NAMALWA (cell line): Measurements from ENCODE around the gene CYSRT1.

Experiments
- DNase-seq: peaks from one replicate; pipeline ENCODE4 v3.0.0-alpha.2; 2015; ENCODE audit warnings: low spot score

CYSRT1 gene

DNA sequence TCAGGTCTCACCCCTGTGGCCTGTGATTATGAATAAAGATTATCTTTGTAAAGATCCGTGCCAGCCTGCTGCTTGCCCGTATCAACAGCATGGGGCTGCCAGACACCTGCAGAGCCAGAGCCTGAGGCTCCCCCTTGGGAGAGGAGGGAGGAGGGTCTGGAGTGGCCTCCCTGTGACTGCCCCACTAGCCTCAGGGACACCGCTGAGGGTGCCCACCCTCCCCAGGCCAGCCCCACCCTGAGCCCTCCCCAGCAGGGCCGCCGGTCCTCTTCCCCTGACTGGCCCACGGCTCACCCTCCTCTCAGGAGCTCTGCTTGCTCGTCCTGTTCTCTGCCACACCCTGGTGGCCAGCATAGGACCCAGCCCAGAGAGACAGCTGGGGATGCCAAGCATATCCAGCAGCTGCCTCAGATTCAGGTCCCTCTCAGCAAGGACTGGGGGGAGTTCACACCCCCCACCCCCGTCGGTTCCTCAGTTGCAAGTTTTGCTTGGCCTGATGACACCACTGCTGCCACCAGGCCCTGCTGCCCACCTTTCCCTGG is 34.6 kb upstream of the CYSRT1 start:
- peak; percentile 49 for DNase-seq

DNA sequence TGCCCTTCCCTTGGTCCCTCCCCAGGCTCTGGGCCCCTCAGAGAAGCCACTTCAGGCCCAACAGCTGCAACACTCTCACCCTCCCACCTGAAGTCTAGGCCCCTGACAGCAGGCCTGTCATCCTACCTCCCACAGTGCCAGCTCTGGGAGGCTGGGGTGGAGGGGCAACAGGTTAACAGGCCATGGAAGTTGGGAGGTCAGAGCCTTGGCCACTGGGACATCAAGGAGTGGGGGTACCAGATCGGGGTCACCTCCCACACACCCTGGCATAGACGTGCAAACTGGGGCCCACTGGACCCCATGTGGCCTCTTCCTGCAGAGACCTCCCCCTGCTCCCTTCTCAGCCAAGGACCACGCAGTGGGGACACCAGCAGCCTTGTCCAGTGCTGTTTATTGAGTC is 33.7 kb upstream of the CYSRT1 start:
- DNase-seq = no peak

DNA sequence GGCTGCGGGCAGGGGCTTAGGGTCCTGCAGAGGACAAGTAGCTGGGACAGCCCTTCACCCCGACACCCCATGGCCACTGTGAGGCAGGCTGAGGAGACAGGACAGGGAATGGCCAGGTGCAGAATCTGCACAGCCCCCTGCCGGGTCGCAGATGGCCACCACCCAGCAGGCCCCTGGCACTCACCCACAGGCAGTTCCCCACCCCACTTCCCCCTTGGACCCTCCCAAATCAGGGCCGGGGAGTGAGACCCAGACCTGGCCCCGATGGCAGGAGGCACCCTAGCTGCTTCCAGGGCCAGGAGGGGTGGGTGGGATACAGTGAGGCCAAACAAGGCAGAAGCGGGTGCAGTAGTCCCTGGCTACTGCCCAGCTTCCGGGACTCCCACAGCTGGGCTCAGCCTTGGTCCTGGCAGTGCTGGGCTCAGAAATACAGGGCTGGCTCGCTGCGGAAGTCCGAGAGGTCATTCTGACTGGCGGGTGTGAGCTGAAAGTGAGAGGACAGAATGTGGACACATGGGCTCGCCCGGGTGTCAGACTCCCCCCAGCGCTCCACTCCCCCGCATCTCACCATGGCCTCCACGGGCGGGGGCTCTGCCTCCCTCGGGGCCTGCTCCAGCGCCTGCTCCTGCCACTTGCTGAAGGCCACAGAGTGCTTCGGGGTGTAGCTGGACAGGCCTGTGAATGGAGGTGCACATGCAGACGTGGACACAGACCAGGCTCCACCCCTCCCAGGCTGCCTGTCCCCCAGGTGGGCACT is 33.1 kb upstream of the CYSRT1 start:
- DNase-seq = no peak

DNA sequence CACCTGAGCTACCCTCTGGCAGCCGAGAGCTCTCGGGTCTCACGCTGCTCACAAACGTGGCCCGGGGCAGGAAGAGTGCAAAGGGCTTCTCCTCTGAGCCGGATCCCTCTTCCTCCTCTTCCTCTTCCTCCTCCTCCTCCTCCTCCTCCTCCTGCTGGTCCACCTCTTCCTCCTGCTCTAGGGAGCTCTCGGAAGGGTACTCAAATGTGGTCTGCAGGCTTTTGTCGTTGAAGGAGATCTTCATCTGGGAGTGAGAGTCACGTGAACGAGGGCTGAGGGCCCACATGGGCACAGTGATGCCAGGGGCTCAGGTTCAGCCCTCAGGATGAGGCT is 32.6 kb upstream of the CYSRT1 start:
- DNase-seq = no peak

DNA sequence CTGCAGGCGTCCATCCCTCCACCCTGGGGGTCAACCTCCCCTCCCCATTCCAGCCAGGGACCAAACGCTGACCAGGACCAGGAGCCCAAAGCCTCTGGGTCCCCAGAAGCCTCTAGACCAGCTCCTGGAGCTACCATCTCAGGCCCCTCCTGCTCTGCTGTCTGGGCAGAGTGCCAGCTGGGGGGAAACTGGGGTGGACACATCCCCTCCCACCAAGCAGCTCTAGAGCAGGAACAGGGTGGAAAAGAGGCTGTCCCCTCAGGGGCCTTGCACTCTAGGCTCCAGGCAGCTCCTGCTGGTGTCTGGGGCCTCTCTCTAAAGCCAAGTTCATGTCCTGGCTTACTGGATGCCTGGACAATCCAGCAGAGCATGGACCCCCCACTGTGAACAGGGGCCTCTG is 32.1 kb upstream of the CYSRT1 start:
- no peak for DNase-seq

DNA sequence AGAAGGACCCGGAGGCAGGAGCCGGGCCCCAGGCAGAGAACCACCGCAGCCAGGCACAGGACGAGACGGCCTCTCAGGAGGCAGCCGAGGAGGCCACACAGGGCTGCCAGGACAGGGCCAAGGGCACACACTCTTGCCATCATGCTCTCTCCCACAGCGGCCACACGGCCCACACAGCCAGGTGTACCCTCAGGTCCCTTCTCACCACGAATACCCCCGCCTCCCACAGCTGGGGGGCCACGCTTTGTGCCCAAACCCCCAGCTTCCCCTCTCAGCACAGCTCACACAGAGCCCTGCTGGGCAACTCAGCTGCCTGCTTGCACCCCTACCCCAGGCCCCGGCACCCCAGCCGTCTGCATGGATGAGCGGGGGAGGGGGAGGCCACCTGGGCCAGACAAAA is 31.2 kb upstream of the CYSRT1 start:
- DNase-seq = no peak

DNA sequence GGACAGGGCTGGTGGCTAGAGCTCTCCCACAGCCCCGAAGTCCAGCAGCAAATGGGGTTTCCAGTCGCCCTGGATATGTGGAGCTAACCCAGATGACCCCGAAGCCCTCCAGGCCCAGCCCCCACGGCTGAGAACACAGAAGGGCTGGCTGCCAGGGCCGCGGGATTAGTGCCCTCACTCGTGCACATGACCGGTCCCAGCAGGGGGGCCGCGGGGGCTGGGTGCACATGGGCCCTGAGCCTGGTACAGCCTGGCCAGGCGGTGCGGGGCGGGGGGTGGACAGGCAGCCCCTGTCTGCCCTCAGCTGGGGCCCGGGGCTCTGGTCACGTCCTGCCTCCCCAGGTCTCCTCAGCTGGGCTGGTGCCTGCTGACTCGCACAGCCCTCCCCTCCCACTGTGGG is 30.6 kb upstream of the CYSRT1 start:
- DNase-seq = no peak

DNA sequence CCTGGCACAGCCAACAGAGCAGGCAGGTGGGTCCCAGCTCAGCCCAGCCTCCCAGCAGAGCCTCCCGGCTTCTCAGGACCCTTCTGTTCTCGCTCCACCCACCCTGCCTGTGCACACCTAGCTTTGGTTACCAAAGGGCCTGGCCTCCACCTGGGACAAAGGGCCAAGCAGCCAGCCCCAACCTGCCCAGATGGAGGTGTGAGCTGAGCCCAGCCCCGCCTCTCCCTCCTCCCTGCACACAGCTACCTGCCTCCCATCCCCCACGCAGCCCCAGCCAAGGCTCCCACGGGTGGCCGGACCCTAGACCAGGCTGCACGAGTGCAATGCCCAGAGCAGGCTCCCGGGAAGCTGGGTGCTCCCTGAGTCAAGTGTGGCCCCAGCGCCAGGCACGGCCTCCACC is 30.1 kb upstream of the CYSRT1 start:
- DNase-seq = no peak

DNA sequence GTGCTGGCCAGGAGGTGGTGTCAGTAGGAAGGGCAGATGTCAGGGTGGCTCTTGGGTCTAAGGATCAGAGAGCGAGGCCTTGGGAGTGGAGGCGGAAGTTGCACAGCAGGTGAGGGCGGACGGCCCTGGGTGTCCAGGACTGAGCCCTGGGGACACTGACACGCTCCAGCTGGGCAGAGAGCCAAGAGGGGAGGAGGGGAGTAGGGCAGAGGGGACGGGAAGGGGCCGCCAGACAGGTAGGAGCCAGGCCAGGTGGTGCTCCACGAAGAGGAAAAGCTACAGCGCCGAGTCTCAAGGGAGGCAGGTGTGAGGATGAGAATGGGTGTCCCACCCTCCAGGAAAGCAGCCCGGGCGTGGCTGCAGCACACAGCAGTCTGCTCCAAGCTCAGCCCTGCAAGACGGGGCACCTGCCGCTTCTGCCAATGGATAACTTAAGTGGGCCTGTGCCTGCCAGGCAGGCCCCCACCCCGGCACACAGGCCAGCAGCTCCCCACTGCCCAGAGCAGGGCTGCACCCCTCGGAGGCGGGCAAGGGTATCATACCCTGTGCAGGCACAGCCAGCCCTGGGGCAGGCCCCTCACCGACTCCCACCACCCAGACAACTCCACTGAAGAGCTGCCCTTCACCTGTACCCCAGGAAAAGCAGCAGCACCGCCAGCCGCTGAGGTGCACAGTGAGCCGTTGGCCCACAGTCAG is 29.3 kb upstream of the CYSRT1 start:
- DNase-seq = no peak

DNA sequence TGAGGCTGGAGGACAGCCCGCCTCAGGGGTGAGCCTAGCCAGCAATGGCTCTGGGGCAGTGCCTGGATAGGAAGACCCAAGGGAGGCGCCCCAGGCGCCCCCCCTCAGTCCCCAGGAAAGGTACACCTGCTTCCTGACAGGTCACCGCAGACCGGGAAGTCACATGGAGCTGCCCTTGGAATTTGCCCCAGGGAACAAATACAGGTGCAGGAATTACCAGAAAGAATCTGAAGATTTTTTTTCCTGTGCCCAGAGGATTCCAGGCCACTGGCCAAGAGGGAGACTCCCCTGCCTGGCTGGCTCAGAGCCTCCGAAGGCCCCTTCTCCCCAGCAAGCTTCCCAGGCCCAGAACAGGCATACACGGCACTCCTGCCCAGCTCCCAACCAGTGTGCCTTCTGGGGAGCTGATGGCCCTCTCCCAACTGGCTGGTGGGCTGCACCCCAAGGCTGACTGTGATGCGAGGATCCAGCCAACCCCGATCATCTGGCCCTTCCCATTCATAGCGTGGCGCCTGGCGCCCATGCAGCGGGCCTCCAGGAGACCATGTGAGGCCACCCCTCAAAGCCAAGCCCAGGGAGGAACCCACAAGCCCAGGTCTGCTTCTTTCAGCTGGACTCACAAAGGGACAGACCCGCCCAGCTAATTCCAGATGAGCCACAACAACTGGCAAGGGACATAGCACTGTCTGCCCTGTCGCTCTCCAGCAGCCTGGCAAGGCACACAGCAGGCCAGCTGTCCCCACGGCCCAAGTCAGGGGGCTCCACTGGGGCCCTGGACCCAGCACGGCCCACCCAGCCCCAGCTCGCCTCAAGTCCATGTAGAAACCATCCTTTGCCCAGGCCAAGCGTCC is 26.7 kb upstream of the CYSRT1 start:
- no peak for DNase-seq

DNA sequence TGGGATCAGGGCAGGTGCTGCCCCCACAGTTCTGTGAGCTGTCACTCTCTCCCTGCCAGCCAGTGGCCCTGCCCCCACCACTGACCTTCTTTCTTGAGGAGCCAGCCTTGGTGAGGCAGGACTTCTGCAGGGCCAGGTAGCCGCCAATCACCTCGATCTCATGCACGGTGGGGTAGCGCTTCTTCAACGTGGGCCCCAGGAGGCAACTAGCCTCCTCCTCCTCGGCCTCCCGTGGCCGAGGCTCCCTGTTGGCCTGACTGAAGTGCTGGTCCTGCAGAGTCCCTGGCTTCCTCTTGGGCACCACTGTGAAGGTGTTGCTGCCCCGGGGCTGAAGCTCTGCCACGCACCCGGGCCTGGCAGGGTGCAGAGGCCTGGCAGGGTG is 26.1 kb upstream of the CYSRT1 start:
- DNase-seq = no peak

DNA sequence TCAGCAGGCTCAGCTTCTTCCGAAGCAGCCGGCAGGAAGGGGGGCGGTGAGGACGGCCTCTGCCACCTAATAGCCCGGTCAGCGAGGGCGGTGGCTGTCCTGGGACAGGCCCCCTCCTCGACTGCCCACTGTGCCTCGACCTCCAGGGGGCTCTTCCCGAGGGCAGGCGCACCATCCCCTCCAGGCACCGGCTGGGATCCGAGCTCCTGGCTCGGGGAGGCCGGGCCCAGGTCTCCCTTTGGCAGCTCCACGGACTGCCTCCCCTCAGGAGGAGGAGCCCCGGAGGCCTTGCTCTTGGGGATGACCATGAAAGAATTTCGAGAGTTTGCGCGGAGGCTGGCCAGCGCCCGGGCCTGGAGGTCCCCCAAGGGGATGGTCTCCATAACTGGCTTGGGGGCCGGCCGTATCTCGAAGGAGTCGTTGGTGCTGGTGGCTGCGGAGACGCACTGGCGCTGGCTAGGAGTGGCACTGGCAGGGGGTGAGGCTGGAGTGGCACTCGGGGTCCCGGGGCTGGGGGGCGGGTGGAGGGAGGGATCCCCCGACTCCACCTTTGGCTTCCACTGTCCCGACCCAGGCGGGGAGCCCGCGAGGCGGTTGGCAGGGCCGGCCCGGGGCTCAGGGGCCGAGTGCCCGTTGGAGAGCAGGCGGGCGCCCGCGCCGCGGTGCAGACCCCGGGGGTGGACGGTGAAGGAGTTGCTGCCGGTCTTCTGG is 25.4 kb upstream of the CYSRT1 start:
- no peak for DNase-seq

DNA sequence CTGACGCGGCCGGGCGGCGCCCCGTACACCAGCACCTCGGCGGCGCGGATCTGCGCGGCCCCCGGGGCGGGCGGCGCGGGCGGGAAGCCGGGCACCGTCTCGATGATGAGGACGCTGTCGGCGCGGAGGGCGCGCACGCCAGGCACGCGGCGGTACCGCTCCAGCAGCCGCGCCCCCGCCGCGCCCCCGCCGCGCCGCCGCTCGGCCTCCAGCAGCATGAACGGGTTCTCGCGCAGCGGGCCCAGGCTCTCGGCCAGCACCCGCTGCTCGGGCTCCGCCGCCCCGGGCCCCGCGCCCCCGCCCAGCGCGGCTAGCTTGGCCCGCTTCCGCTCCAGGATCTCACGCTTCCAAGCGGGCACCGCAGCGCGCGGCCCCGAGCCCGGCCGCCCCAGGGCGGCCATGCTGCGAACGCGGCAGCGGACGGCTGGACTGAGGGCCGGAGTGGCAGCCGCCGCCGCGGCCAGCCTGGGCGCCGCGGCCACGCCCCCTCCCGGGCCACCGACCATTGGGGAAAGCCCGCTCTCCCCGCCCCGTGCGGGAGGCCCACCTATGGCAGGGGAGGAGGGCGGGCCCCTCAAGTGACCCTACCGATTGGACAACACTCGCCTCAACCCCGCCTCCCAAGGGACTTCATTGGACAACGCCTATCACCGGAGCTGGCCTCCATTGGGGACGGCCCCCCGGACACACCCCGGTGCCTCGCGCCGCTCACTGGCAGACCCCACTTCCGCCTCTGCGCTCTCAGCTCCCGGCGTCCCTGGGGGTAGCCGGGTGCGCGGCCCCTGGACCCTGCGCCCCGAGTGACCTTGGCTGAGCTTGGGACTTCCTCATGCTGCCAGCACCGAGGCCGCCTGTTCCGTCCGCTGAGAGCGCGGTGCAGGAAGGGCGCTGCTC is 24.4 kb upstream of the CYSRT1 start, which contains the start of gene TPRN:
TPRN (minus strand) TSS at position 431 of the 894 bp plus-strand sequence; CDS start at position 401, 30 bp downstream.
- DNase-seq = peak; percentile 99

DNA sequence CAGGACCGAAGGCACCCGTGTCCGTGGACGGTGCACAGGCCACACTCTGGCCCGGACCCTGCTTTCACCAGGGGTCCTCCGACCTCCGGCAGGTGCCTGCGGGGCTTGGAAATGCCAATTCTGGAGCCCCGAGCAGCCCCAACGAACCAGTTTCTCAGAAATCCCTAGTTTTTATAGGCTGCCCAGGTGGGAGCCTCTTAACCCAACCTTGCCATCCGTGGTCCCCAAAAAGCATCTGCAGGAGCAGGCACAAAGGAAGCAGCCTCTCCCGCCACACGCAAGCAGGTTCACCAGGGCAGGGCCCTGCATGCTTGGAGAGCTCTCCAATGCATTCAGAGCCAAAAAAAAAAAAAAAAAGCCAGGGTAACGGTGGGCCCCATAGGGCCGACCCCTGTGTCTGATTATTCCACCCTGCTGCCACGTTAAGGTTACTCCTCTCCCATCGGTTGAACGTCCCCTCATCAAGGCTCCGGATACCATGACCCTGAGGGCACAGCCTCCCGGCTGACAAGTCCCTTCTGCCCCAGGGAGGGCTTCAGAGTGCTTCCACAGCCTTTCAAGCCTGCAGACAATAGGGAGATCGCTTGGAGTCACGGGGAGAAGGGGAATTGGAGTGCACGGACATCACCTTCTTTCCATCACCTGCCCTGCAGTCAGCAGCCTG is 23.6 kb upstream of the CYSRT1 start:
- DNase-seq = peak; percentile 41

DNA sequence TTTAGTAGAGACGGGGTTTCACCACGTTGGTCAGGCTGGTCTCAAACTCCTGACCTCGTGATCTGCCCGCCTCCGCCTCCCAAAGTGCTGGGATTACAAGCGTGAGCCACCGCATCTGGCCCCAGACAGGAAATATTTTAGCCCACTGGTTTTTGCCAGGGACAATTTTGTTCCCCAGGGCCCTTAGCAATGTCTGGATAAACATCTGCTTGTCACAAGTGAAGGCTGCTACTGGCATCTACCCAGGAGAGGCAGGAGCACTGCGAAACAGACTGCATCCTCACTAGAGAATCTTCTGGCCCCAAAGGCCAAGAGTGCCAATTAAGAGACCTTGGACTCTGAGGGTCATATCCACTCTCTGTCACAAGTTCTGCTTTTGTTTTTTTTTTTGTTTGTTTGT is 22.0 kb upstream of the CYSRT1 start:
- no peak for DNase-seq

DNA sequence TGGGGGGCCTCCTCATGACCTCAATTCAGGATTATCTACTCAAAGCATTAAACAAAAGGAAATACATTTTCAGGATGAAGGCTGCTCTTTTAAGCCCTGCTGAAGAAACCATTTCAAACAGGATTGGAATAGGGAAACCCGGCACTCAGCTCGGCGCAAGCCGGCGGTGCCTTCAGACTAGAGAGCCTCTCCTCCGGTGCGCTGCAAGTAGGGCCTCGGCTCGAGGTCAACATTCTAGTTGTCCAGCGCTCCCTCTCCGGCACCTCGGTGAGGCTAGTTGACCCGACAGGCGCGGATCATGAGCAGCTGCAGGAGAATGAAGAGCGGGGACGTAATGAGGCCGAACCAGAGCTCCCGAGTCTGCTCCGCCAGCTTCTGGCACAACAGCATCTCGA is 20.2 kb upstream of the CYSRT1 start:
- no peak for DNase-seq

DNA sequence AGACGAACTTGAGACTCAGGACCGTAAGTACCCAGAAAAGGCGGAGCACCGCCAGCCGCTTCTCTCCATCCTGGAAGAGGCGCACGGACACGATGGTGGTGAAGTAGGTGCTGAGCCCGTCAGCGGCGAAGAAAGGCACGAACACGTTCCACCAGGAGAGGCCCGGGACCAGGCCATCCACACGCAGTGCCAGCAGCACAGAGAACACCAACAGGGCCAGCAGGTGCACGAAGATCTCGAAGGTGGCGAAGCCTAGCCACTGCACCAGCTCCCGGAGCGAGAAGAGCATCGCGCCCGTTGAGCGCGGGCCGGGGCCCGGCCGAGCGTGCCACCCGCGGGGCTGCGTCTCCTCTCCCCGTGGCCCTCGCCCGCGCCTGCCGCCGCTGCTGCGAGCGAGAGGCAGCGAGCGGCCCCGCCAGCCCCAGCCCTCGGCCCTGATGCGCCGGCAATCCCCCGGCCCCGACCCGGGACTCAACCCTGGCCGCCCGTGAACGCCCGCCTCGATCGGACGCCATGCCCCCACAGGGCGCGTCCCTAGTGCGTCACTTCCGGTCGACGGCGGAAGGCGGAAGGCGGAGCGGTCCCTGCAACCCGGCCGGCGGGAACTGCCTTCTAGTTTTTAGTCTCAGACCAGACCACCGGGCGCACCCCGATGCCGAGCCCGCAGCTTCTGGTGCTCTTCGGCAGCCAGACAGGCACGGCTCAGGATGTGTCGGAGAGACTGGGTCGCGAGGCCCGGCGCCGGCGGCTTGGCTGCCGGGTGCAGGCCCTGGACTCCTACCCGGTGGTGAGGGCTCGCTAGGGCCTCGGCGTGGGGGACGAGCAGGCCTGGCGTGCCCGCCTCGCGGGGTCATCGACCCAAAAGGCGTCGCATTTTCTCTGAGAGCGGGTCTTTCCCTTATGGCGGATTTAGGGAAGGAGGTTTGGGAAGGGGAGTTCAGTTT is 19.6 kb upstream of the CYSRT1 start, which contains the start of the genes NDOR1 and TMEM203:
NDOR1 (plus strand) TSS at position 575 of the 944 bp plus-strand sequence; CDS start at position 653, 78 bp downstream.
TMEM203 (minus strand) TSS at position 523 of the 944 bp plus-strand sequence; CDS start at position 289, 234 bp downstream.
- peak; percentile 94 for DNase-seq

DNA sequence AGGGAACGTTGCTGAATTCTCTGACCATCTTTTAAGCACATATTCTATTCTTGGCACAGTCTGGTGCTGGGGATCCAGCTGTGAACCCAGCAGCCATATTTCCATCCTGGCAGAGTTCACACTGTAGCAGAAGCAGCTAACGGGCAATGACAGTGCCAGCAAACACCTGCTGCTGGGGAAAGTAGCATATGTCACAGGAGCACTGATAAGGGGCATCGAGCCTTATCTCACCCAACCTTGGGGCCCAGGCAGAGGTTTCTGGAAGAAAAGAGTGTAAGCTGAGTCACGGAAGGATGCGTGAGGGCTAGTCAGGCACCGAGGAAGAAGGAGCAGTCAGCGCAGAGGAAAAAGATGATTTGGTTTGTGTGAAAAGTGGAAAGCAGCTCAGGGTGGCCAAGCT is 18.4 kb upstream of the CYSRT1 start:
- no peak for DNase-seq

DNA sequence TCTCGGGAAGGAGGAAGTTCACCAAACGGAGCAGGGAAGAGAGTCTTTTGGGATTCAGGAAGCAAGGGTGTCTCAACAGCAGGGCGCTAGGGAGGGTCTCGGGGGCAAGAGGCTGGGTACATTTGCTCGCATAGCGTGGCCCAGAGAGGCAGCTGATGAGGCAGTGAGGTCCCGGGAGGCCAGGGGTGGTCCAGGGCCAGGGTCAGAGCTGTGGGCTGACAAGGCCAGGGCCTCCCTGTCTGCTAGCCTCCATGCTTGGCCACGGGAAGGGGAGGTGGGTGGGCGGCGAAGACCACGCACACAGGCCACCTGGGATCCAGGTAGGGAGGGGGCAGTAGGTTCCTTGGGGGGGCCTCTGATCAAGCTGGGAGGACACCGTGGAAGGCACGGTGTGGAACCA is 13.4 kb upstream of the CYSRT1 start:
- DNase-seq = no peak
